ENCODE measurements around the gene ZNF664.

Gene ZNF664

DNA sequence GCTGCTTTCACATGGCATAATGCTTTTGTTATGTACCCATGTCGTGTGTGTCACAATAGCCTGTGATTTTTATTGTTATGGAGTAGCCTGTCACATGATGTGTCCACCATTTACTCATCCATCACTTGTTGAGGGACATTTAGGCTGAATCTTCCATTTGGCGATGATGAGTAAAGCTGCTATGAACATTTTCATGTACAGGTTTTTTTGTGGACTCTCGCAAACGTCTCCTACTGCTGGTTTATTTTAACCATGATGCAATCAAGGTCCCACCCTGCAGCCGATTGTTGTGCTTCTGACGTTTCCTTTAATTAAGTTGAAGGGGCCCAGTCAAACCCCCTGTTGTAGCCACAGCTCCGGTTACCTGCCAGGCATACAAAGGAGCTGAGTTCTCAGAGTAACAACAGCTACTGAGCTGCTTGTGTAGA lies 63.2 kb downstream of the ZNF664 start:
- DNase-seq = no peak

DNA sequence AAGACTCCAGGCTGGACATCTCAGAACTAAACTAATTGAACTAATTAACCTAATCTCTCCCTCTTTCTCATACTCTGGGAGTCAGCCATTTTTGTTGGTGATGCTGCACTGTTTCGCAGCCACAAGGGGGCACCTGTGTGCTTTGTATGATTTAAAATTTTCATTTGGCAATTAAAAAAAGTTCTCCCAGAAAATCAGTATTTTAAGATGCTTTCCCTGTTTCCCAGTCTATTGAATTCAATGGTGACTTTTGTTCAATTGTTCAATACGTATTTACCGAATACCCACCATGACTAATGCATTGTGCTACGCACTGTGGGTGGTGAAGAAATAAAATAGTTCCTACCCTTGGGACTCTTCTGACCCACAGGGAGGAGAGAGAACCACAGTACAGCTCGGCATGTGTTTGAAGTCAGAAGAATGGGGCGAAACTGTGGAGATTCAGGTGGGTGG lies 63.7 kb downstream of the ZNF664 start:
- peak; percentile 35 to 73 for DNase-seq

DNA sequence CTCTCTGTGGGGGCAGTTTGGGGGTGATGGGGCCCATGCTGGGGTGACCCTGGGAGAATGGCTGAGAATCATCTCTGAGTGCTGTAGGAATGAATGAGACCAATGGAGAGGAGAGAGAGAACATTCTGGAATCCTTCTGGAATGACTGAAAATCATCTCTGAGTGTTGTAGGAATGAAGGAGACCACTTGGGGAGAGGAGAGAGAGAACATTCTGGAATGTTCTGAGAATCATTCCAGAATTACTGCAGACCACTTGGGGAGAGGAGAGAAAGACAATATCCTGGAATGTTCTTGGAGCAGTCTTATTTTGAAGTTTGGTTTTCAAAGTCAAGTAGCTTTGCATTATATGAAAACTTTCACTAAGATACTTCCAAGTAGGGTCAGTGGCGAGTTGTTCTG lies 64.3 kb downstream of the ZNF664 start:
- DNase-seq = no peak

DNA sequence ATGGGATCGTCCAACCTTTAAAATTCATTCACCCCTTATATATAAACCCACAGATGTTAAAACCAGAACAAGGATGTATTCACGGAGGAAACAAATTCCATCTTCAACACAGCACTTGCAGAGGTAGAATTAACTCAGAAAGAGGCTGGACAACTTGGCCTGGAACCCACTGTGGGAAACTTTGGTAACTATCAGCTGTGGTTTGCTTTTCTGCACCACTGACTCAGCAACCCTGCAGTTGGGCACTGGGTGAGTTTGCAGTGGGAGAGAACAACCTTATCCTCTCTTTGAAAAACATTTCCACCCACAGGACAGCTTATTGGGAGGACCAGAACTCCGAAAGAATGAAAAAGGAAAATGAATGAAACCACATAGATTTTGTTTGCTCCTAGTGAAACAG lies 66.3 kb downstream of the ZNF664 start:
- DNase-seq = no peak

DNA sequence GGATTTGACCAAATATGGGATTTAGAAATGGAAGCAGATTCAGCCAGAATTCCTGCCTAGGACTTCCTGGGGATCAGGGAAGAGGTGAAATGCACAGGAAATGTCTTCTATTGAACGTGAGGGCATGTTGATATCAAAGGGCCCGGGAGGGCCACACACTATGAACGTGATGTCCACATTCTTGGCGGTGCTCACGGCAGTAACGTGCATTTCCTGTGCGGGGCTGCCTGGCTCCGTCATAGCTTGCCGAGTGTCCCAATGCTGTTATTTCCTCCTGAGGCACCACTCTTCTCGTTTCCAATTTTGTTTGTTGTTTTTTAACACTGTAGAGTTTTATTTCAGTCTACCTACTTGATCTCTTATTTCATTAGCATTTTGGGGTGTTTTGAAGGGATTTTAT lies 67.3 kb downstream of the ZNF664 start:
- DNase-seq = no peak

DNA sequence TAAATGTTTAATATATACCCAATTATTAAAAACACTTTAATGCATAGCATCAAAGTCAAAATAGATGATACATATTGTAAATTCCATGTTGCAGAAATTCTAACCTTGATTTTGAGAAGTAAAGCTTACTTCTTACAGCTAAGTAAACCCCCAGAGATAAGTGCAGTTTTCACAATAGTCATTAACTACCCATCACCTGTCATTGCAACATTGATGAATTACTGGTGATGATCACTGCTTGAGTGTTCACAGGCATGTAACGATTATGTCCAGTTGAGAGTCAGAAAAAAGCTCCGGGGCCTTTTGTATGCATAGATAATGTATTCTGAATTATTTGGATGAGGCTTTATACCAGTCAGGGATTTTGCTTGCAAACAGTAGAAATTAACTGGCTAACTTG lies 67.7 kb downstream of the ZNF664 start:
- DNase-seq = no peak

DNA sequence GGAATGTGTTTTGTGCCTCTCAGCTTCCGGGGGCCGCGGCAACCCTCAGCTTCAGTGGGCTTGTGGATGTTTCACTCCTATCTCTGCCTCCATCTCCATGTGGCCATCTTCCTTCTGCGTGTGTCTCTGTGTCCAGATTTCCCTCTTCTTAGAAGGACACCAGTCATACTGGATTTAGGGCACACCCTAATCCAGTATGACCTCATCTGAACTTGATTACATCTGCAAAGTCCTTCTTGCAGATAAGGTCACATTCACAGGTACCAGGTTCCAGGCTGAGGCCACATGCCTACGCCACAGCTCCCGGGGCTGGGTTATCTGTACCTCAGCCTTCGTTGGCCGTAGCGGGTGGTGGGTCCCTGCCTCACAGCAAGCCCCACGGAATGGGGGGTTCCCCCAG lies 68.9 kb downstream of the ZNF664 start:
- DNase-seq = no peak

DNA sequence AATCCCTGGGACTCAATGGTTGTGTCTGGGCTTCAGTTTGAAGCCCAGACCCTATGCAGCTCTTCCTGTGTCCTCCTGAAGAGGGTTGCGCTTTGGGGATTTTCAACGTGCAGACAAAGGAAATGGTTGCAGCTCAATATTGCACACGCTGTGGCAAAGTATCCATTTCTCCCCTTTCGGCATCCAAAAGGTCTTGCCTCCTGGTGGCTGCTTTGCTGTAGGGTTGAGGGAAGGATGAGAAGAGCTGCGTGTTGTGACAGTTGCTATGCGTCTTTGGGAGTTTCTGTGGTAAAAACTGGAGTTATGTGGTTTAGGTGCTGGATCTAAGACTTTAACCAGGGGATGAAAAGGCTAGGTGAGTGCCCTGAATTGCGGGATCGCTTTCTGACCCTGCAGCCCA lies 71.0 kb downstream of the ZNF664 start:
- DNase-seq = no peak

DNA sequence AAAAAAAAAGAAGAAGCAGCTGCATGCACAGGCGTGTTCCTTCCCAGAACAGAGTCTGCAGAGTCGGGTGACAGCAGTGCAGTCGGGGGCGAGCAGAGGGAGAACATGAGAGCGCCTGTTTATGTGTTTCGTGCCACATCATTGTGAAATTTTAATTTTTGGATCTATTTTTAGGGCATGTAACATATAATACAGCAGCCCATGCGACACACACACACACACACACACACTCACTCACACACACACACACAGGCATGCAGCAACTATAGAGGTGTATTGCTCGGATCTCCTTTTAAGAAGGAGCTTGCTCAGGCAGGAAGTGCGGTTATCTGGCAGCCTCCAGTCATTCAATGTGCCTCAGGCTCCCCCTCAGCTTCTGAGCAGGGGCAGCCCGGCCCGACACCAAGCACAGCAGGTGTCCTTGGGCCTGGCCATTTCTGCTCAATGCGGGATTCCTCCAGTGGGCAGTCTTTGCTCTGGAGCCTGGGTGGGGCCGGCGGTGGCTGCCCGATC lies 71.8 kb downstream of the ZNF664 start:
- no peak for DNase-seq

DNA sequence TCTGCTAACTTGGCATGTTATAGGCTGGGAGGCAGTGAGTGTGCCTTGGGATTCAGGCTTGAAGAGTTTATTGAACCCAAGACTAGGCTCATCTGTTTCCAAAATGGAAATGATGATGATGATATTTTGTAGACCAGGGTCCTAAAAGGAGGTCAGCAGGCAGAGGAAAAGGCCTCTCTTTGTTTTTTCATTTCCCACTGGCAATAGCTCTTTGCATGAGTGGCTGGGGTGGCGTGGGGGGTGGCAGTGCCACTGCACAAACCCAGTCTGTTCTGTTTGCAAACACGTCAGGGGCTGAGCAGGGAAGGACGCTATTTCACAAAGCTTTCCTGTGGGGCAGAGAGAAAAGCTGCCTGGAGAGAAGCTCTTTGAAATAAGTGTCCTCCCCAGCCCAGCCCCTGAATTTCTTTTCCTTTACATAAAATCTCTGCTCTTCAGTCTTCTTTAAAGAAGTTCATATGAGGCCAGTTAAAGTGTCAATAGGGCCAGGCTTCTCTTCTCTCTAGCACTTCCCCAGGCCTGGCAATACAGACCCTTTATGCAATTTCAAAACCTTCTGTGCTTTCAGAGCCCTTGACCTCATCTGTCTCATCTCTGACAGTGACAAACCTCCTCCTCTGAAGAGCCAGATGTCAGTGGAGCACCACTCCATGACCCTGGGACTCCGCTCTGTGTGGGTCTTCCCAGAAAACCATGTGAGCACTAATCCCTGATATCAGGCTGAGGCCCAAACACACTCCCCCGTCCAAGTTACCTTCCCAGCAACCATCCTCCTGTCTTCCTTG lies 72.8 kb downstream of the ZNF664 start:
- no peak for DNase-seq

DNA sequence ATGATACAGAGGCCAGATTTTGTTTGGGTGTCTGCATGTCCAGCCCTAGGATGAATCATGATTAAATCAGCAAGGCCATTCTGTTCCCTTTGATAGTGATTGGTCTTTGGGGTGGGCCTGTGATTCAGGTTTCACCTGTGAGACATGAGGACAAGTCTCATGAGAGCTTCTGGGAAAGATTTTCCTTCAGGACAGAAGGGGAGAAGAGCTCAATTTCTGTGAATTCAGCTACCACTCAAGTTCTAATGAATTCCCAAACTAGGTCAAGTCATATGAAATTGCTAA lies 73.4 kb downstream of the ZNF664 start:
- no peak for DNase-seq

DNA sequence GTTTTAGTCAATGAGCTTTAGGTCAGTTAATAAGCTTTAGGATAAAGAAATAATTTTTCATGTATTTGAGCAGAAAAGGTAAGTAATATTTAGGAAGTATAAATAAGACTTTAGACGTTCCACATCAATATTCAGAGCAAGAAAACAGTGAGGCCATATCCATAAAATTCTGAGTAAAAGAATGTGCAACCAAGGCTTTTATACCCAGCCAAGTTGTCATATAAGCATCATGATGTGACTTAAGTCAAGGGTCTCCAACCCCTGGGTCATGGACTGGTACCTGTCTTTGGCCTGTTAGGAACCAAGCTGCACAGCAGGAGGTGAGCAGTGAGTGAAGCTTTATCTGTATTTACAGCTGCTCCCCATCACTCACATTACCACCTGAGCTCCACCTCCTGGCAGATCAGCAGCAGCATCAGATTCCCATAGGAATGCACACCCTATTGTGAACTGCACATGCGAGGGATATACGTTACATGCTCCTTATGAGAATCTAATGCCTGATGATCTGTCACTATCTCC lies 74.1 kb downstream of the ZNF664 start:
- DNase-seq = no peak

DNA sequence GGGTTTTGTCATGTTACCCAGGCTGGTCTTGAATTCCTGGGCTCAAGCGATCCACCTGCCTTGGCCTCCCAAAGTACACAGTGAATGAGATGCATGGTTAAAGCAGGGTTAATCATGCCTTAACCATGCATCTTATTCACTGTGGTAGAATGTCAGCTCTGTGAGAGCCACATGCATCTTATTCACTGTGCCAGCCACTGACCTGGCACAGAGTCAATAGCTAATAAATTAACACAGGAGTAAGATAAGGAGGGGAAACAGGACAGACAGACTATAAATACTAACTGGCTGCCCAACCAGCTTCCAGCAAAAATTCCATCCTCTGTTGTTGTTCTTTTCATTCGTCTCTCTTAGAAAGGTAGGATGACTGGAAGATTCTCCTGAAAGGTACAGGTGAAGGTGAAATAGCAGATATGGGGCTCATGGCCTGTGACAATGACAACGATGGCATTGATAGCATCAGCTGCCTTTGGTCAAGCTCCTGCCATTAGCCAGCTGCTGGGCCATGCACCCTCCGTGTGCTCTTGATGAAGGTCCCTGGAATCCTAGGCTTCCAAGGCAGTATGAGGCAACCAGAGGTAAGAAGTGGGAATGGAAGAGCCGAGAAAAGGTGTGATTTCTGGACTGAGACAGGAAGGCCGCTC lies 76.6 kb downstream of the ZNF664 start:
- DNase-seq = no peak

DNA sequence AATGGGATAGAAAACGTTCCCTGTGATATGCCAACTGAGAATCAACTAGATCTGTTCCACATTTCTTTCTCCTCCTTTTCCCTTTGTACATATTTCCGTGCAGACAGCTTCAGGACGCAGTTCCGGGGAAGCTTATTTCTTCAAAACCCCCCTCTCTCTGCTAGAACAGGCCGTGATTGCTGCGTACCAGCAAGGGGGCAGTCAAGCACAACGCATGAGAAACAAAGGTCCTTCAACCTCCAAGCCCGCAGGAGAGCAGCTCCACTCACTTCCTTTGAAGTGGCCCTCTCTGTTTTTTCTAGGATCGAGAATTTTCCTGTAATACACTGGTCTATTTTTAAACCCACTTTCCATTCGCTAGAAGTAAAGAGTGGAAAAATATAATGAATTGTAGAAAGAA lies 80.8 kb downstream of the ZNF664 start:
- DNase-seq = no peak

DNA sequence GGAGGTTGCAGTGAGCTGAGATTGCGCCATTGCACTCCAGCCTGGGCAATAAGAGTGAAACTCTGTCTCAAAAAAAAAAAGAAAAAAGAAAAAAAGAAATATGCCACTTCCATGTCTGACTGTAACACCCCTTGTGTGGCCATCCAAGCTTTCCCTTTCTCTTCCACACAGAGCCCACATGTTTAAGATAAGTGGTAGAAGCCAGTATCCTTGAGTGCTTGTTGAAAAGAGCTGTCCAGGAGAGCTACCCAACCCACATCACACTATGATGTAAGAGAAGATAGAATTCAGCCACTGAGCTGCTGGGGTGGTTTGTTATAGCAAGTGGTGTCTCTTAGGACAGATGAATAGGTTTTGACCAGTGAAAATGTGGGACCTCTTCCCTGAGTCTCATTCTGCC lies 82.1 kb downstream of the ZNF664 start:
- no peak for DNase-seq

DNA sequence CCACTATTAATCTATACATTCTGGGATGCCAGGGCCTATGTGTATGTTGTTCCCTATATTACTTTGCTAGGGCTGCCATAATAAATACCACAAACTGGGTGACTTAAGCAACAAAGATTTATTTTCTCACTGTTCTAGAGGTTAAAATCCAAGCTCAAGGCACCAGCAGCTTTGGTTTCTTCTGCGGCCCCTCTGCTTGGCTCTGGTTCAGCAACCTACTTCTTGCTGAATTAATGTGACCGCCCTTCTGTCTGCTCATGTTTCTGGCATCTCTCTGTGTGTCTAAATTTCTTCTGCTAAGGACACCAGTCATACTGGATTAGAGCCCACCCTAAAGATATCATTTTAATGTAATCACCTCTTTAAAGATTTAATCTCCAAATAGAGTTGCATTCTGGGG lies 84.7 kb downstream of the ZNF664 start:
- DNase-seq = no peak

DNA sequence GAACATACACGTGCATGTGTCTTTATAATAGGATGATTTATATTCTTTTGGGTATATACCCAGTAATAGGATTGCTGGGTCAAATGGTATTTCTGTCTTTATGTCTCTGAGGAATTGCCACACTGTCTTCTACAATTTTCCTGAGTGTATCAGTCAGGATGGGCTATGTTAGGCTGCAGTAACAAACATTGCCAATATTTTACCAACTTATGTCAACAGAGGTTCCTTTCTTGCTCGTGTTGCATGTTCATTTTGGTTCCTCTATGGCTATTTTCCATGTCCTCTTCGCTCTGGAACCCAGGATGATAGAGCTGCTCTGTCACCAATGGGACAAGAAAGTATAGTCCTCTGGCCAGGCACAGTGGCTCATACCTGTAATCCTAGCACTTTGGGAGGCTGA lies 86.7 kb downstream of the ZNF664 start:
- DNase-seq = no peak
